CD4-positive, alpha-beta T cell (primary cell): ENCODE data around the gene MYO3B. TPM values are rescaled to one million over a fixed set of nuclear protein-coding genes. Genes with fewer than 3 reads are reported as not detected.

ENCODE experiments used
- ATAC-seq: fragments of 200-7000 bp; cut with Tn5 transposase; one replicate; pipeline ENCODE4 v1.10.0; 2022; ENCODE audit warnings: mild to moderate bottlenecking; ENCODE audit not compliant: poor library complexity
- CTCF ChIA-PET: fragments of 350-600 bp; sonication (Branson Sonifier 250); formaldehyde crosslinking; loops from one replicate; lab custom pipeline; 2021; ENCODE audit warnings: antibody characterized with exemption, inconsistent platforms; lab: Charles Lee
- POLR2A ChIA-PET: fragments of 350-600 bp; sonication (Branson Sonifier 250); formaldehyde crosslinking; loops from one replicate; lab custom pipeline; 2021; ENCODE audit warnings: antibody characterized with exemption, inconsistent platforms; lab: Charles Lee
- DNase-seq, 14 experiments: peaks; one replicate each; pipeline ENCODE4 v3.0.0-alpha.2; 2013 to 2020; ENCODE audit warnings: mixed read lengths in 2 of 14
- H3K27ac ChIP-seq, 2 donors: one replicate each; pipeline versions ENCODE4 v1.5.1 to v1.7.0; 2013; ENCODE audit warnings: low read length in 2 of 2, low read depth in 1 of 2, mild to moderate bottlenecking in 1 of 2
- H3K27me3 ChIP-seq, 2 experiments: 1 replicate in 1 of 2; 2 replicates in 1 of 2; pipeline versions ENCODE4 v1.6.1 to v1.7.0; 2013; ENCODE audit warnings: low read length in 2 of 2, control low read depth in 1 of 2, mild to moderate bottlenecking in 1 of 2, moderate library complexity in 1 of 2; ENCODE audit not compliant: insufficient read depth in 2 of 2, control insufficient read depth in 1 of 2
- H3K36me3 ChIP-seq: one replicate; pipeline ENCODE4 v1.6.1; 2013; ENCODE audit warnings: low read length, control low read depth; ENCODE audit not compliant: insufficient read depth
- H3K4me1 ChIP-seq: one replicate; pipeline ENCODE4 v1.6.1; 2013; ENCODE audit warnings: low read length, control low read depth; ENCODE audit not compliant: insufficient read depth
- H3K4me3 ChIP-seq: one replicate; pipeline ENCODE4 v1.5.1; 2013; ENCODE audit warnings: mild to moderate bottlenecking, low read length, moderate library complexity
- H3K9me3 ChIP-seq, 2 experiments: 1 replicate in 1 of 2; 2 replicates in 1 of 2; pipeline versions ENCODE4 v1.6.1 to v1.7.0; 2013; ENCODE audit warnings: low read length in 2 of 2, mild to moderate bottlenecking in 2 of 2, control low read depth in 1 of 2, moderate library complexity in 1 of 2; ENCODE audit not compliant: control insufficient read depth in 1 of 2, insufficient read depth in 1 of 2
- H3K27ac Mint-ChIP-seq: one replicate; pipeline ENCODE4 v1.8.0; 2020; ENCODE audit warnings: mixed read lengths
- H3K27me3 Mint-ChIP-seq: one replicate; pipeline ENCODE4 v1.8.0; 2021; ENCODE audit warnings: mixed read lengths
- H3K36me3 Mint-ChIP-seq: one replicate; pipeline ENCODE4 v1.8.0; 2021; ENCODE audit warnings: low read depth, mixed read lengths
- H3K4me1 Mint-ChIP-seq: one replicate; pipeline ENCODE4 v1.8.0; 2021; ENCODE audit warnings: low read depth, mixed read lengths
- H3K4me3 Mint-ChIP-seq: one replicate; pipeline ENCODE4 v1.8.0; 2020; ENCODE audit warnings: mild to moderate bottlenecking, mixed read lengths
- H3K9me3 Mint-ChIP-seq: one replicate; pipeline ENCODE4 v1.8.0; 2020; ENCODE audit warnings: mixed read lengths
- CTCF ChIP-seq: fragments of 200-600 bp; IDR thresholded peaks from one replicate; pipeline ENCODE4 v1.8.0; 2022; ENCODE audit warnings: antibody characterized with exemption, mild to moderate bottlenecking
- intact Hi-C, 2 experiments: fragments of 100-400 bp; cut with DNase I in 1 of 2; cut with micrococcal nuclease in 1 of 2; formaldehyde crosslinking; loops; one replicate each; pipeline versions ENCODE4 v1.15.1 to v1.9.0; 2023 to 2025; cut with DNase I, micrococcal nuclease
- total RNA-seq, 174 experiments: library from RNA in 2 of 174; stranded (reverse) in 2 of 174; gene quantifications; one replicate each; pipeline ENCODE4 v1.2.3 and lab custom pipeline; 2021 to 2026

MYO3B gene
- total RNA-seq, 2 experiments from 2014 or later, result not detected

- H3K27me3 Mint-ChIP-seq, result peaks cover 4% of the 10 kb centered on the region
- Histone ChIP-seq H3K9me3 (no peaks in the 10 kb centered on the region), H3K4me1 (no peaks in the 10 kb centered on the region), H3K27ac (no peak overlapping the region), H3K4me3 (no peak overlapping the region), H3K27me3 (peaks cover 0 to 8% of the 10 kb centered on the region in 2 experiments), H3K36me3 (no peaks in the 10 kb centered on the region)
- ATAC-seq (no peak), DNase-seq (no peak)
- H3K27ac Mint-ChIP-seq, result no peak overlapping the region
- no peaks in the 10 kb centered on the region for H3K36me3 Mint-ChIP-seq
- intact Hi-C loops, result no loop called here
- no peak for TF ChIP-seq CTCF
- no peaks in the 10 kb centered on the region for H3K4me1 Mint-ChIP-seq
- CTCF ChIA-PET, result no interaction called here
- no peak overlapping the region for H3K4me3 Mint-ChIP-seq
- H3K9me3 Mint-ChIP-seq, result no peaks in the 10 kb centered on the region
- POLR2A ChIA-PET, result no interaction called here
Measured at GRCh38 chr2:170300993-170301392, 123.0 kb downstream of the MYO3B start.

GRCh38 chr2:170301626-170302025, 123.7 kb downstream of the MYO3B start:
- Mint-ChIP-seq H3K4me3 (no peak overlapping the region), H3K4me1 (no peaks in the 10 kb centered on the region), H3K36me3 (no peaks in the 10 kb centered on the region), H3K9me3 (no peaks in the 10 kb centered on the region), H3K27me3 (peaks cover 4% of the 10 kb centered on the region), H3K27ac (no peak overlapping the region)
- intact Hi-C loops, result no loop called here
- Histone ChIP-seq H3K4me3 (no peak overlapping the region), H3K36me3 (no peaks in the 10 kb centered on the region), H3K27me3 (peaks cover 0 to 3% of the 10 kb centered on the region in 2 experiments), H3K4me1 (no peaks in the 10 kb centered on the region), H3K9me3 (no peaks in the 10 kb centered on the region), H3K27ac (no peak overlapping the region)
- DNase-seq (peak in 1 of 14 experiments; percentile 14), ATAC-seq (no peak)
- no peak for TF ChIP-seq CTCF
- ChIA-PET CTCF (no interaction called here), POLR2A (no interaction called here)

GRCh38 chr2:170305711-170306110, 127.8 kb downstream of the MYO3B start:
- no peak for TF ChIP-seq CTCF
- Histone ChIP-seq H3K4me3 (no peak overlapping the region), H3K9me3 (no peaks in the 10 kb centered on the region), H3K27me3 (peaks cover 0 to 3% of the 10 kb centered on the region in 2 experiments), H3K27ac (no peak overlapping the region), H3K4me1 (no peaks in the 10 kb centered on the region), H3K36me3 (no peaks in the 10 kb centered on the region)
- ChIA-PET CTCF (no interaction called here), POLR2A (no interaction called here)
- H3K36me3 Mint-ChIP-seq, result no peaks in the 10 kb centered on the region
- DNase-seq (no peak), ATAC-seq (no peak)
- intact Hi-C loops, result no loop called here
- no peak overlapping the region for H3K4me3 Mint-ChIP-seq
- H3K4me1 Mint-ChIP-seq, result no peaks in the 10 kb centered on the region
- peaks cover 12% of the 10 kb centered on the region for H3K27me3 Mint-ChIP-seq
- no peaks in the 10 kb centered on the region for H3K9me3 Mint-ChIP-seq
- H3K27ac Mint-ChIP-seq, result no peak overlapping the region
